Aortic smooth muscle cell (primary cell): ENCODE data around the gene PLEKHM1. TPM values are rescaled to one million over a fixed set of nuclear protein-coding genes. Genes with fewer than 3 reads are reported as not detected.

Source experiments
- total RNA-seq: library from RNA; depleted of rRNA; stranded (reverse); fragments of >200 nt; gene quantifications from 2 replicates; pipeline ENCODE4 v1.2.3, GENCODE V29; 2014

Gene PLEKHM1
- total RNA-seq: 18.2 and 25.5 TPM in 2 replicates

DNA sequence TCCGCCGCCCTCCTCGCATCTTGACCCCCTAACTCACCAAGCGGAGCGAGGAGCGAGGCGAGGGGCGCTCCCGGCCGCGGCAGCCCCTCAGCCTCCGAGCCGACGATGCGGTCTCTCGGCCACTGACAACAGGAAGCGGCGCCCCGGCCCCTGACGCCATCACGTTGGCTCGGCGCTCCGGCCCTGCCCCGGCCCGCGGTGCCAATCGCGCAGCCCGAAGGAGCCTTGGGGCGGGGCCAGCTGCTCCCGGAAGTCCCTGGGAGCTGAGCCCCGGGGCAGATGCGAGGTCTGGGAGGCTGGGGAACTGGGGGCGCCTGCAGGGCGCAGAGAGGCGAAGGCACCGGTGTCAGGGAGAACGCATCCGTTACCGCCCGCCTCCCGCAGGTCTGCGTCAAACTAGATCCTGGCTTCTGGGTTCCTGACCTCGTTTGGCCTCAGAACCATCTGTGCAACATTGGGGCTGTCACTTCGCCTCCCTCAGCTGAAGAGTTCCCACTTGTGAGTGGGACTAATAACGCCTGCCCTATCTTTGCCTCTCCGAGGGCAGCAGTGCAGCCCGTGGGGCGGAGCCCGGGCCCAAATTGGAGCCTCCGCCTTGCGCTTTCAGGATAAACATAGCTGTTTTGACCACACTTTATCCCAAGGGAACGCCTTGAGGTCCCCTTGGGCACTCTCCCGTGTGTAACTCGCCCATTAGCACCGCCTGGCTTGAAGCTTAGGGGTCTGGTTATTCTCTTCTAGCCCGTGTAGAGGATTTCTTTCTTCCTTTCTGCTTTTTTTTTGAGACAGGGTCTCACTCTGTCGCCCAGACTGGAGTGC lies at the start of gene PLEKHM1:
TSS of gene PLEKHM1 (minus strand) at position 107 of the 819 bp plus-strand sequence. CDS start 8,237 bp downstream, outside the sequence.

DNA sequence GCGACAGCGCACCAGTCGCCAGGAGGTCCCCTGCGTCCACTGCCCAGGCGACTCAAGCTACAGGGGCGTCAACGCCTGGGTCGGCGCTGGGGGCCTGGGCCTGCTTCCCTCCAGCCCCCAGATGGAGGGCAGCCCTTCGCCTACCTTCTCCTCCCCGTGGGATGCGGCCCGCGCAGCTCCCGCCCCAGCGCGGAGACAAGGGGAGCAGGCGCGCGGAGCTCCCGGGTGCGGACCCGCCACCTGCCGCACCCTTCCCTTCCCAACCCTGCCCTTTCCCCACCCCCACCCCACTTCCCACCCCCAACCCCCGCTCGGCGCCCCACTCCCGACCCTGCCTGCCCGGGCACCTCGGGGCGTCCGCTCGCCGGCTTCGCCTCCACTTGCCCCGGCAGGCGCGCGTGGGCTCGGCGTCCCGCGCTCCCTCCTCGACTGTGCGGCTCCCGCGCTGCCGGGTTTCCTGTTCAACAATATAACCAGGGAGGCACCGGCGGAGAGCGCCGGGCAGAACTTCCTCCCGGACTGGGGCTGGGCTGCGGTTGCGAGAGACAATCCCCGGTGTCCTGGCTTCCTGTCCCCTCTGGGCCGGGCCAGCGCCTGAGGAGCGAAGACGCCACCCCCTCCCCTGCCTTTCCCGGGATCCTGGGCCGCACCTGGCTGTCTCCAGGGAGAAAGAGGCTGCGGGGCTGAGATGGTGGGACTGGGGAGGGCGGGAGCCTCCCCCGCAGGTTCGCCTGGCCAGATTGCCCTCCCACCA lies 57.9 kb downstream of the PLEKHM1 start, which contains the start of gene ARHGAP27:
TSS of gene ARHGAP27 (minus strand) at position 466 of the 754 bp plus-strand sequence. CDS start 2,591 bp downstream, outside the sequence.

Other genes with a start within 250 kb of the PLEKHM1 start
- gene SPATA32, start 228.6 kb downstream of the PLEKHM1 start, total RNA-seq: under 0.01 and 0.06 TPM in 2 replicates
- 1.4 and 1.5 TPM in 2 replicates for gene MAP3K14, start 173.7 kb downstream of the PLEKHM1 start, total RNA-seq
- 2.4 and 3.6 TPM in 2 replicates for gene ARHGAP27, start 57.9 kb downstream of the PLEKHM1 start, total RNA-seq